ENCODE measurements around the gene ANKRD23. TPM values are rescaled to one million over a fixed set of nuclear protein-coding genes. Genes with fewer than 3 reads are reported as not detected.

Gene ANKRD23
- total and polyA plus RNA-seq, 2 of the 13 experiments (the other 11 are each of a cell fraction or from before 2014, with no cell fraction given): 1.5 to 1.6 TPM

DNA sequence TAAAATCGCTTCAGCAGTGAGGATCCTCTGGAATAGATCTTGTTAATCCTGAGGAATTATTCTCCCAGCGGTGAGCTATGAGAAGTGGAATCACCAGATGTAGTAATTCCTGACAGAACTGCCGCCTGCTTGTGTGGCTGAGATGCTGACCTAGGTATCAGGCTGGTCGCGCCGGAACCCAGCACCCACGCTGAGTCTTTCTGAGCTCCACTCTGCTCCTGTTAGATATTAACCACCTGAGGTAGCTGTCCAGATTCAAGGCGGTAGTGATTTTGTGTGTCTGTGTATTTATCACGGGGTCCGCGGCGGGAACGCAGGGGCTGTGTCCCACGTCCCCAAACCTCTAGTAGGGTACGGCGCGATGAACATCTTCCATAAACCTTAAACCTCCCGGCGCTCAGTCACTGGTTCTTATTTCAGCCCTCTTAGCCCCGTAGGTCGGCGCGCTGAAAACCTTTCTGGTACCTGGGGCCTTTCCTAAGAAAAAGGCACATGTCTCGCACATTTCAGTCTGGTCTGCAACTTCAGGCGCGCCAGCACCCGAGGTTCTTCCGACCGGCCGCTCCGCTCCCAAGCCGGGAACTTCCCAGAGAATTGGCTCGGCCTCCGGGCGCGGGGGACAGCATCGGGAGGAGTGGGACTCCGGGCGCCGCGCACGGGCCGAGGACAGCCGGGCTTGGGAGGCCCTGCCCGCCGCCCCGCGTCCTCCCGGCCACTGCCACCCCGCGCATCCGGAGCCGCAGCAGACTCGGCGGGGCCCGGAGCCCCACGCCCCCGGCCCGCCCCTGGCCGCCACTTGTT lies 28.3 kb downstream of the ANKRD23 start (continued):
- TF ChIP-seq MBNL3 (CRISPR knock-in tag; conservative IDR thresholded peaks at IDR 0.05) (no peak), RBM39 (IDR thresholded peaks at IDR 0.05; ENCODE audit: low read depth, low read length, poor library complexity, severe bottlenecking) (no peak), PRMT3 (CRISPR knock-in tag; IDR thresholded peaks at IDR 0.05; ENCODE audit: borderline replicate concordance, low read depth) (0 out of 2 replicates have a peak, but pooled peaks have one; percentile 22), ZSCAN30 (CRISPR knock-in tag; IDR thresholded peaks at IDR 0.05) (no peak), ZBTB44 (CRISPR knock-in tag; IDR thresholded peaks at IDR 0.05) (0 out of 2 replicates have a peak, but pooled peaks have one; percentile 18), GPBP1L1 (CRISPR knock-in tag; IDR thresholded peaks at IDR 0.05) (no peak), KAT7 (CRISPR knock-in tag; IDR thresholded peaks at IDR 0.05; ENCODE audit: borderline replicate concordance) (0 out of 2 replicates have a peak, but pooled peaks have one; percentile 48), ZNF770 (CRISPR knock-in tag; IDR thresholded peaks at IDR 0.05) (peak; percentile 50; the same call in 1 of the 2 replicates), SRF (IDR thresholded peaks at IDR 0.05; ENCODE audit: low read depth, low read length) (no peak), HNRNPUL1 (IDR thresholded peaks at IDR 0.05; ENCODE audit: low read depth, low read length) (no peak), RARA (CRISPR knock-in tag; IDR thresholded peaks at IDR 0.05) (peak; percentile 19; the same call in 1 of the 2 replicates), ZNF451 (CRISPR knock-in tag; IDR thresholded peaks at IDR 0.05) (no peak), BORCS8-MEF2B (CRISPR knock-in tag; IDR thresholded peaks at IDR 0.05) (no peak), KLF13 (CRISPR knock-in tag; IDR thresholded peaks at IDR 0.05) (no peak), SMAD9 (CRISPR knock-in tag; IDR thresholded peaks at IDR 0.05) (peak; percentile 54; the same call in 1 of the 2 replicates), NBN (conservative IDR thresholded peaks at IDR 0.05) (no peak), MEIS2 (CRISPR knock-in tag; IDR thresholded peaks at IDR 0.05) (peak; percentile 48; the same call in 1 of the 2 replicates), LBX2 (CRISPR knock-in tag; IDR thresholded peaks at IDR 0.05; ENCODE audit: borderline replicate concordance) (no peak)
- TF ChIP-seq, protein P1, sequence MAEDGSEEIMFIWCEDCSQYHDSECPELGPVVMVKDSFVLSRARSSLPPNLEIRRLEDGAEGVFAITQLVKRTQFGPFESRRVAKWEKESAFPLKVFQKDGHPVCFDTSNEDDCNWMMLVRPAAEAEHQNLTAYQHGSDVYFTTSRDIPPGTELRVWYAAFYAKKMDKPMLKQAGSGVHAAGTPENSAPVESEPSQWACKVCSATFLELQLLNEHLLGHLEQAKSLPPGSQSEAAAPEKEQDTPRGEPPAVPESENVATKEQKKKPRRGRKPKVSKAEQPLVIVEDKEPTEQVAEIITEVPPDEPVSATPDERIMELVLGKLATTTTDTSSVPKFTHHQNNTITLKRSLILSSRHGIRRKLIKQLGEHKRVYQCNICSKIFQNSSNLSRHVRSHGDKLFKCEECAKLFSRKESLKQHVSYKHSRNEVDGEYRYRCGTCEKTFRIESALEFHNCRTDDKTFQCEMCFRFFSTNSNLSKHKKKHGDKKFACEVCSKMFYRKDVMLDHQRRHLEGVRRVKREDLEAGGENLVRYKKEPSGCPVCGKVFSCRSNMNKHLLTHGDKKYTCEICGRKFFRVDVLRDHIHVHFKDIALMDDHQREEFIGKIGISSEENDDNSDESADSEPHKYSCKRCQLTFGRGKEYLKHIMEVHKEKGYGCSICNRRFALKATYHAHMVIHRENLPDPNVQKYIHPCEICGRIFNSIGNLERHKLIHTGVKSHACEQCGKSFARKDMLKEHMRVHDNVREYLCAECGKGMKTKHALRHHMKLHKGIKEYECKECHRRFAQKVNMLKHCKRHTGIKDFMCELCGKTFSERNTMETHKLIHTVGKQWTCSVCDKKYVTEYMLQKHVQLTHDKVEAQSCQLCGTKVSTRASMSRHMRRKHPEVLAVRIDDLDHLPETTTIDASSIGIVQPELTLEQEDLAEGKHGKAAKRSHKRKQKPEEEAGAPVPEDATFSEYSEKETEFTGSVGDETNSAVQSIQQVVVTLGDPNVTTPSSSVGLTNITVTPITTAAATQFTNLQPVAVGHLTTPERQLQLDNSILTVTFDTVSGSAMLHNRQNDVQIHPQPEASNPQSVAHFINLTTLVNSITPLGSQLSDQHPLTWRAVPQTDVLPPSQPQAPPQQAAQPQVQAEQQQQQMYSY (CRISPR knock-in tag; IDR thresholded peaks at IDR 0.05): 0 out of 2 replicates have a peak, but pooled peaks have one; percentile 34

Measured in HepG2 (cell line).